Fibroblast of the aortic adventitia (primary cell): ENCODE results near the gene ITPR2. TPM values are rescaled to one million over a fixed set of nuclear protein-coding genes. Genes with fewer than 3 reads are reported as not detected.
A peak's percentile ranks its signal among the peaks of the same experiment; 100 is the strongest.
"Not testable (repeated sequence)": the region's sequence is repeated elsewhere in the genome, so short reads cannot be mapped to it uniquely, and the experiment has no call there.

Source experiments
- DNase-seq: peaks from one replicate; pipeline ENCODE4 v3.0.0-alpha.2; 2010; ENCODE audit warnings: low read depth
- H3K4me3 ChIP-seq: 2 replicates; pipeline ENCODE4 v1.5.1; 2011; ENCODE audit warnings: low read depth, mild to moderate bottlenecking, control low read depth, low read length, moderate library complexity
- CTCF ChIP-seq: IDR thresholded peaks from 2 replicates; pipeline ENCODE4 v1.5.1; 2011; ENCODE audit warnings: mild to moderate bottlenecking, low read length, control low read depth, inconsistent platforms; ENCODE audit not compliant: insufficient read depth
- total RNA-seq: library from RNA; depleted of rRNA; stranded (reverse); fragments of >200 nt; gene quantifications from 2 replicates; pipeline ENCODE4 v1.2.3, GENCODE V29; 2012; ENCODE audit warnings: low replicate concordance

ITPR2 gene
- total RNA-seq, 1 donor, result 15.5 TPM

- TF ChIP-seq CTCF, result no peak
- no peak overlapping the region for H3K4me3 ChIP-seq
- no peak for DNase-seq
These were observed 185.9 kb downstream of the ITPR2 start for GRCh38 chr12:26647088-26647487.

GRCh38 chr12:26646571-26646970, 186.4 kb downstream of the ITPR2 start:
- TF ChIP-seq CTCF, result no peak

GRCh38 chr12:26644376-26644775, 188.6 kb downstream of the ITPR2 start:
- not testable (repeated sequence) for DNase-seq, H3K4me3 ChIP-seq

More at GRCh38 chr12:26646571-26646970, 186.4 kb downstream of the ITPR2 start:
- DNase-seq, result peak; percentile 58
- no peak overlapping the region for H3K4me3 ChIP-seq

GRCh38 chr12:26643532-26644315, 189.3 kb downstream of the ITPR2 start:
- no peak for DNase-seq
- H3K4me3 ChIP-seq, result no peak overlapping the region
- TF ChIP-seq CTCF, result no peak

- TF ChIP-seq CTCF, result no peak
- H3K4me3 ChIP-seq, result no peak overlapping the region
- DNase-seq, result peak; percentile 56
These were observed 190.6 kb downstream of the ITPR2 start for GRCh38 chr12:26642361-26642760.

- DNase-seq, result peak; percentile 69
- H3K4me3 ChIP-seq, result no peak overlapping the region
- TF ChIP-seq CTCF, result no peak
These were observed 196.2 kb downstream of the ITPR2 start for GRCh38 chr12:26636710-26637328.

- no peak overlapping the region for H3K4me3 ChIP-seq
- DNase-seq, result peak; percentile 91
- no peak for TF ChIP-seq CTCF
These were observed 199.3 kb downstream of the ITPR2 start for GRCh38 chr12:26633591-26634210.
